AG04450 (cell line): ENCODE data around the gene SPART. TPM values are rescaled to one million over a fixed set of nuclear protein-coding genes. Genes with fewer than 3 reads are reported as not detected.

Source experiments
- CTCF ChIA-PET: fragments of 300-600, 350-600 bp; formaldehyde crosslinking; extraction: SDS; loops from one replicate; lab custom pipeline; 2022; ENCODE audit warnings: antibody characterized with exemption, inconsistent platforms; lab: Charles Lee
- POLR2A ChIA-PET: fragments of 350-600 bp; formaldehyde crosslinking; extraction: SDS; loops from one replicate; lab custom pipeline; 2021; ENCODE audit warnings: antibody characterized with exemption, inconsistent platforms; lab: Yijun Ruan, JAX
- DNase-seq: peaks from one replicate; pipeline ENCODE4 v3.0.0-alpha.2; 2011; ENCODE audit warnings: low read depth, low spot score
- H3K27ac ChIP-seq: one replicate; pipeline ENCODE4 v1.5.1; 2012; ENCODE audit warnings: low read depth, low read length, control low read depth
- H3K27me3 ChIP-seq: one replicate; pipeline ENCODE4 v1.6.0; 2012; ENCODE audit warnings: low read length; ENCODE audit not compliant: control insufficient read depth, insufficient read depth
- H3K4me3 ChIP-seq: 2 replicates; pipeline ENCODE4 v1.5.1; 2011; ENCODE audit warnings: mild to moderate bottlenecking, low read depth, low read length, control low read depth
- H3K9me3 ChIP-seq: 2 replicates; pipeline ENCODE4 v1.5.1; 2012; ENCODE audit warnings: low read length; ENCODE audit not compliant: control insufficient read depth, insufficient read depth
- CTCF ChIP-seq: IDR thresholded peaks from 2 replicates; pipeline ENCODE4 v1.5.1; 2011; ENCODE audit warnings: low read depth, low read length, control low read depth, inconsistent platforms
- polyA plus RNA-seq: library from polyadenylated mRNA; depleted of rRNA; stranded (reverse); fragments of >200 nt; gene quantifications from 2 replicates; pipeline ENCODE4 v1.2.3, GENCODE V29; 2011

SPART gene
- polyA plus RNA-seq, 1 experiment = 94.6 TPM

- H3K9me3 ChIP-seq = no peaks in the 10 kb centered on the region
- H3K27ac ChIP-seq = no peak overlapping the region
- no peak overlapping the region for H3K4me3 ChIP-seq
- TF ChIP-seq CTCF = no peak
- ChIA-PET CTCF (interaction anchor here (1.1 to 1.5 kb wide), 2 partner anchors 17 to 31 kb away, joined by 6 to 9 read pairs; no protein-coding TSS in a partner anchor), POLR2A (no interaction called here)
- H3K27me3 ChIP-seq = no peaks in the 10 kb centered on the region
- DNase-seq = no peak
Measured at GRCh38 chr13:36377826-36378468, 31.8 kb upstream of the SPART start.

GRCh38 chr13:36374063-36374462, 27.9 kb upstream of the SPART start:
- CTCF ChIA-PET = interaction anchor here (0.7 to 3.0 kb wide), 4 partner anchors 27 to 363 kb away, joined by 3 to 12 read pairs (median 4); no protein-coding TSS in a partner anchor
- H3K4me3 ChIP-seq = no peak overlapping the region

DNA sequence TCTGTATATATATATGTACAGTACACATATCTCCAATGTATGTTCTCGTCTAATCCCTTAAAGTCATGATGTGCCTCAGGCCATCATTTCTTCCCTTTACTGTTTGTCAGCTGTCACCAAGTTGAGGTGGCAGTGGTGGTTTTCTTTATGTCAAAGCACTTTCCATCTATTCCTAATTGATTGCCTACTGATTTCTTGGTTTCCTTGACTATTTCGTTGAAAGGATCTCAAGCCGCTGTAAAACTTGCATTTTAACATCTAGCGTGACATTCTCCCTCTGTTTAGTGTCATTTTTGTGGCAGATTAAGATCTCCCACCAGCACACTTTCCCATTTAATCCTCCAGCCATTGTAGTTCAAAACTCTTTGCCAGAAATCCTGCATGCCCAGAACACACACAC, 25.0 kb upstream of the SPART start:
- Histone ChIP-seq H3K27me3 (no peaks in the 10 kb centered on the region), H3K4me3 (no peak overlapping the region), H3K9me3 (no peaks in the 10 kb centered on the region), H3K27ac (no peak overlapping the region)
- ChIA-PET CTCF (no interaction called here), POLR2A (no interaction called here)
- TF ChIP-seq CTCF = no peak
- no peak for DNase-seq

More at GRCh38 chr13:36374063-36374462, 27.9 kb upstream of the SPART start:
- Histone ChIP-seq H3K9me3 (no peaks in the 10 kb centered on the region), H3K27me3 (no peaks in the 10 kb centered on the region), H3K27ac (no peak overlapping the region)
- DNase-seq = no peak
- no peak for TF ChIP-seq CTCF
- POLR2A ChIA-PET = no interaction called here

DNA sequence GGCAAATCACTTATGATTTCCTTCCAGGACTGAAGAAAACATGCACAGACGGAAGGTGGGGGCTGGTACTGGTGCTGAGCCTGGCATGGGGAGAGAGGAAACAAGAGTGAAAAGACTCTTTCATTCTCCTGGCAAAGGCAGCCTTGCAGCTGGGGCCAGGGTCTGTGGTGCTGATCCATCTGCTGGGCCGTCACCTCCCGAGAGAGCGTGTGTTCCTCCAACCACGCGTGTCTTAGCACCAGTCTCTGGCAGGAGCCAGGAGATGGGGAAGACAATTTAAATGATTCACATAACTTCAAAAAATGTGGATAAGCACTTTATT, 23.9 kb upstream of the SPART start:
- TF ChIP-seq CTCF = no peak
- ChIA-PET POLR2A (no interaction called here), CTCF (interaction anchor here (1.3 to 4.0 kb wide), 4 partner anchors 23 to 87 kb away, joined by 3 to 30 read pairs (median 8); partner anchors contain the start of gene SPART)
- Histone ChIP-seq H3K4me3 (no peak overlapping the region), H3K9me3 (no peaks in the 10 kb centered on the region), H3K27me3 (no peaks in the 10 kb centered on the region), H3K27ac (no peak overlapping the region)
- DNase-seq = no peak

DNA sequence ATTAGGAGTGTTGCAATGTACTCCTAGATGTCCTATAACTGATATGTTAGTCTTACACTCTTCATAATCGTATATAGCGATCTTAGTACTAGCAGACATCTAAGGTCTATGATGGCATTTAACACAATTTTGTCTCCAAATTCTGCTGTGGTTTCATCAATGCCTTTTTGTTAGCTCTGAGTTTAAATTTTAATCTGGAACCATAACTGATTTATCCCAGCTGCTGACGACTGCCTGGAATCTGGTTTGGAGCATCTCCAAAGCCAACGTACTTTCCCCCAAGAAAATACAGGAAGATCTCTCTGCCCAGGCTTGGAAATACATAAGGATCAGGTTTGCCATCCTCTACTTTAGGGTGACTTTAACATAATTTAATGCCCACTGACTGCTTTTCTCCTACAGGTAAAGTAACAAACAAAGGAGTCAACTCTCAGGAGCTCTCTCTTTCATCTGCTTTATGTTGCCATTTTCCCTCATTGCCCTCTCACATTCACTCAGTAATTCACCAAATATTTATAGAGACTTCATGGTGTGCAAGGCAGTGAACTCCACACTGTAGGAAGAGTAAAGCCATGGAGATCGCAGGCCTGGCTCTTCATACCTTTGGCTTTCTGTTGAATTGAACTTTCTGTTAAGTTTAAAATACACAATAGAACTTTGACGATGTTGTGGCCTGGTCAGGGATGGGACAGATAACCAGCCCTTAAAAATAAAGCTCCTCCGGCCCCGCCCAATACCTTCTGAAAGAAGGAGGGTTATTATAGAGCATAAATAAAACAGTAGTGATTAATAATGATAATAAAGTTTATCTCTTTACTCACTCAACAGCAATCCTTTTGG, 23.3 kb upstream of the SPART start:
- Histone ChIP-seq H3K4me3 (no peak overlapping the region), H3K27ac (no peak overlapping the region), H3K27me3 (no peaks in the 10 kb centered on the region), H3K9me3 (no peaks in the 10 kb centered on the region)
- CTCF ChIA-PET = interaction anchor here (1.3 to 4.0 kb wide), 6 partner anchors 20 to 86 kb away, joined by 3 to 30 read pairs (median 6); partner anchors contain the start of gene SPART
- TF ChIP-seq CTCF = no peak
- POLR2A ChIA-PET = no interaction called here
- DNase-seq = no peak
